ENCODE data around the gene GREB1L. TPM values are rescaled to one million over a fixed set of nuclear protein-coding genes. Genes with fewer than 3 reads are reported as not detected.
"Not testable (repeated sequence)": the region's sequence is repeated elsewhere in the genome, so short reads cannot be mapped to it uniquely, and the experiment has no call there.

The GREB1L gene
- polyA plus RNA-seq, 1 experiment = 0.01 TPM

DNA sequence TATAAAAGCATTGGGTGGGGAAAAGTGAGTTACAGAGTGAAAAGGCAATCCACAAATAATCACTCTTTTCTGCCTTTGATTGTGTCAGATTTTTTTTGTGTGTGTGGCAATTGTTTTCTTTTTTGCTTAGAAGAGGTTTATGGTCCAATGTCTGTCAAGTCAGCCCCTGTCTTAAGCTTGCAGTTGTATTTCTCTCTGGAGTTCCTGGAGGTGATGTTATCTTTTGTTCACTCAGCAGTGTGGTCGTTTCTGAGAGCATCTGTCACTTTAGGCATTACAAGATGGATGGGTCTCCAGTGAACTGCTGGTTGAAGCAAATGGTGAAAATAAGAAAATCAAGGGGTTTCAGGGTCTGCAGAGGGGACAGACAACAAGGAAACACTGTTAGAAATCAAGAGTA is 121.3 kb downstream of the GREB1L start:
- DNase-seq (ENCODE audit: low read depth, low spot score) = no peak
- no peaks in the 10 kb centered on the region for H3K9me3 ChIP-seq (ENCODE audit: control insufficient read depth, insufficient read depth, low read length)
- no peak overlapping the region for H3K27ac ChIP-seq (ENCODE audit: low read depth, low read length)
- POLR2A ChIA-PET = no interaction called here
- TF ChIP-seq, protein P1, sequence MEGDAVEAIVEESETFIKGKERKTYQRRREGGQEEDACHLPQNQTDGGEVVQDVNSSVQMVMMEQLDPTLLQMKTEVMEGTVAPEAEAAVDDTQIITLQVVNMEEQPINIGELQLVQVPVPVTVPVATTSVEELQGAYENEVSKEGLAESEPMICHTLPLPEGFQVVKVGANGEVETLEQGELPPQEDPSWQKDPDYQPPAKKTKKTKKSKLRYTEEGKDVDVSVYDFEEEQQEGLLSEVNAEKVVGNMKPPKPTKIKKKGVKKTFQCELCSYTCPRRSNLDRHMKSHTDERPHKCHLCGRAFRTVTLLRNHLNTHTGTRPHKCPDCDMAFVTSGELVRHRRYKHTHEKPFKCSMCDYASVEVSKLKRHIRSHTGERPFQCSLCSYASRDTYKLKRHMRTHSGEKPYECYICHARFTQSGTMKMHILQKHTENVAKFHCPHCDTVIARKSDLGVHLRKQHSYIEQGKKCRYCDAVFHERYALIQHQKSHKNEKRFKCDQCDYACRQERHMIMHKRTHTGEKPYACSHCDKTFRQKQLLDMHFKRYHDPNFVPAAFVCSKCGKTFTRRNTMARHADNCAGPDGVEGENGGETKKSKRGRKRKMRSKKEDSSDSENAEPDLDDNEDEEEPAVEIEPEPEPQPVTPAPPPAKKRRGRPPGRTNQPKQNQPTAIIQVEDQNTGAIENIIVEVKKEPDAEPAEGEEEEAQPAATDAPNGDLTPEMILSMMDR (IDR thresholded peaks at IDR 0.05; ENCODE audit: low read depth, low read length) = no peak
- H3K27me3 ChIP-seq (ENCODE audit: control insufficient read depth, insufficient read depth, low read length) = no peaks in the 10 kb centered on the region
- CTCF ChIA-PET = no interaction called here
- H3K4me3 ChIP-seq (ENCODE audit: low read depth, low read length) = no peak overlapping the region

DNA sequence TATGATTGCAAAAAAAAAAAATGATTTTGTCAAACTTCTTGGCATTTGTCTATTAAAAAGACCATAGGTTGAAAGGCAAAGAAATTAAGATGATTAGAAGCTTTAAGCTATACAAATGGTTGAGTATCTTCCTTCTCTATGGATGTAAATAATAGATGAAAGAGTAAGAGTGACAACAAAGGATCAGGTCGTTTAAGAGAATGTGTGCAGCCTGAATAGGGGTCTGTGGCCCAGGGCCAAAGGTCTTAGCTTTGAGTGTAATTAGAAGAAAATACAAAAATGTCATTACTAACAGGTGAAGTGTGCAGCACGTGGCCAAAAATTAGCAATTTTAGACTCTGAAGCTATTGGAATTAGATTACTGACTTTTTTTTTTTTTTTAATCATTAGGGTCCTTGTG is 122.4 kb downstream of the GREB1L start:
- no peak for DNase-seq (ENCODE audit: low read depth, low spot score)
- Histone ChIP-seq H3K27ac (ENCODE audit: low read depth, low read length) (no peak overlapping the region), H3K27me3 (ENCODE audit: control insufficient read depth, insufficient read depth, low read length) (no peaks in the 10 kb centered on the region), H3K4me3 (ENCODE audit: low read depth, low read length) (no peak overlapping the region), H3K9me3 (ENCODE audit: control insufficient read depth, insufficient read depth, low read length) (no peaks in the 10 kb centered on the region)
- TF ChIP-seq, protein P1 (IDR thresholded peaks at IDR 0.05; ENCODE audit: low read depth, low read length) = no peak
- POLR2A ChIA-PET = interaction anchor here (0.5 kb wide), 1 partner anchor 12 kb away, joined by 5 read pairs; no protein-coding TSS in a partner anchor
- CTCF ChIA-PET = no interaction called here

DNA sequence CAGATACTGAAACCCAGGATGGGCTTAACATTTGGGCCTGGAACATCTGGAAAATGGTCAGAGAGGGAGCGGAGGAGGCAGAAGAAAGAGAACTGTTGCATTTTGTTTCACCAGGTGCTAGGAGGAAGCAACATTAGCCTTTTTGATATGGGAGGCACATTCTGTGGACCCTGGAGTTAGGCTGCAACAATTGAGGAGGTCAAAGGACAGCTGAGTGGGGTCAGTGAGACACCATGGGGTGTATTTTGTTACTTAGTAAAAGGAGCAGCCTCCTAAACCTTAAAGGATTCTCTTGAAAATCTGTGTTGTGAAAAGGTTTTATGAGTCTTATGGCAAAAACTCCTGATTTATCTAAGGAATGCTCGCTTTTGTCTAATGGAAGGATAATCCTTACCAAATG is 124.9 kb downstream of the GREB1L start:
- no peak overlapping the region for H3K27ac ChIP-seq (ENCODE audit: low read depth, low read length)
- POLR2A ChIA-PET = no interaction called here
- no peaks in the 10 kb centered on the region for H3K27me3 ChIP-seq (ENCODE audit: control insufficient read depth, insufficient read depth, low read length)
- H3K9me3 ChIP-seq (ENCODE audit: control insufficient read depth, insufficient read depth, low read length) = no peaks in the 10 kb centered on the region
- no peak overlapping the region for H3K4me3 ChIP-seq (ENCODE audit: low read depth, low read length)
- CTCF ChIA-PET = no interaction called here
- TF ChIP-seq, protein P1 (IDR thresholded peaks at IDR 0.05; ENCODE audit: low read depth, low read length) = no peak
- DNase-seq (ENCODE audit: low read depth, low spot score) = no peak

DNA sequence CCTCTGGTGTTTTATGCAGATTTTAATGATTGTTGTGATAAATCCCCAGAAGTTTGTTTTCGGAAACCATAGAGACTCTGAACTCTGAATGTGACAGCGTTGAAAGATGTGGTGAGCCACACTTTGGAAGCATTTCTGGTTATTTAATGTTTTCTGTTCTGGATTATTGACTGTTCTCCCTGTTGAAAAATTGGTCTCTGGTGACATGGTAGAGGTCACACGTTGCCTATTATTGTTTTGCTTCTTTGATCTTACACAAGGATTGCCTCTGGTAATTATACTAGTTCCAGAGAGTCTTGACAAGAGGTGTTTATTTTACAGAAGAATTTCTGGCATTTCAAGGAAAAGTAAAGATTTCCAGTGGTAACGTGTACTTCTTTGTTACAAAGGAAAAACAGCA is 127.1 kb downstream of the GREB1L start:
- Histone ChIP-seq H3K4me3 (ENCODE audit: low read depth, low read length) (no peak overlapping the region), H3K27ac (ENCODE audit: low read depth, low read length) (no peak overlapping the region), H3K27me3 (ENCODE audit: control insufficient read depth, insufficient read depth, low read length) (no peaks in the 10 kb centered on the region), H3K9me3 (ENCODE audit: control insufficient read depth, insufficient read depth, low read length) (no peaks in the 10 kb centered on the region)
- DNase-seq (ENCODE audit: low read depth, low spot score) = no peak
- ChIA-PET CTCF (no interaction called here), POLR2A (no interaction called here)
- TF ChIP-seq, protein P1 (IDR thresholded peaks at IDR 0.05; ENCODE audit: low read depth, low read length) = no peak

DNA sequence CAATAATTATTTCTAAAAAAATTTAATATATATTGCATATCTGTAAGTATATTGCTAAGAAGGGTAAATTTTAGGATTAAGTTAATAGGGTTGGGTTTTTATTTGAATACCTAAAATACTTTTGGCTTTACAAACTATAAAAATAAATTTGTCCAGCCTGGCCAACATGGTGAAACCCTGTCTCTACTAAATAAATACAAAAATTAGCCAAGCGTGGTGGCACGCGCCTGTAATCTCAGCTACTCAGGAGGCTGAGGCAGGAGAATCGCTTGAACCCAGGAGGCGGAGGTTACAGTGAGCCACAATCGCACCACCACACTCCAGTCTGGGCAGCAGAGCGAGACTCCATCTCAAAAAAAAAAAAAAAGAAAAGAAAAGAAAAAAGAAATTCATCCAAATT is 127.6 kb downstream of the GREB1L start:
- H3K27ac ChIP-seq (ENCODE audit: low read depth, low read length); H3K27me3 ChIP-seq (ENCODE audit: control insufficient read depth, insufficient read depth, low read length); CTCF ChIA-PET; POLR2A ChIA-PET; H3K4me3 ChIP-seq (ENCODE audit: low read depth, low read length); H3K9me3 ChIP-seq (ENCODE audit: control insufficient read depth, insufficient read depth, low read length); DNase-seq (ENCODE audit: low read depth, low spot score): not testable (repeated sequence)

DNA sequence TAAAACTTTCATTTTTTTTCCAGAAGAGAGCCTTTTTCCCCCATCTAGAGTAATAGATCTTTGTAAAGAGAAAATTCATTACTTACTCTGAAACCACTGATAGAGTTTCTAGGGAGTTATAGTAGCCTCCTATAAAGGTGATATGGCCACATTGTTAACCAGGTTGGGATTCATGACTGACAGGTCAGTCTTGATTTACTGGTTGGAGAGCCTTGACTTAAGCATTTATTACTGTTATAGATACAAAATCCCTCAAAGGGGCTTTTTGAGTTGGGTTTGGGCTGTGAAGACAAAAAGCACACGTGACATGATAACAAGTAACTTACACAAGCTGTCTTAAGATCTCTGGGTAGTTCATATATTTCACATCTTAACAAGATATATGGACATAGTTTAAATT is 141.0 kb downstream of the GREB1L start:
- Histone ChIP-seq H3K27me3 (ENCODE audit: control insufficient read depth, insufficient read depth, low read length) (peaks cover 3% of the 10 kb centered on the region), H3K9me3 (ENCODE audit: control insufficient read depth, insufficient read depth, low read length) (no peaks in the 10 kb centered on the region), H3K27ac (ENCODE audit: low read depth, low read length) (no peak overlapping the region), H3K4me3 (ENCODE audit: low read depth, low read length) (no peak overlapping the region)
- no peak for DNase-seq (ENCODE audit: low read depth, low spot score)
- CTCF ChIA-PET = no interaction called here
- POLR2A ChIA-PET = no interaction called here
- TF ChIP-seq, protein P1 (IDR thresholded peaks at IDR 0.05; ENCODE audit: low read depth, low read length) = no peak

Data from AG04450 (cell line).